NB4 (cell line): ENCODE data around the gene ZRANB3.

Source experiments
- CTCF ChIP-seq: IDR thresholded peaks from one replicate; pipeline ENCODE4 v1.5.1; 2012; ENCODE audit warnings: low read depth, low read length
- POLR2A ChIP-seq: IDR thresholded peaks from 2 replicates; pipeline ENCODE4 v1.6.1; 2011; ENCODE audit warnings: mild to moderate bottlenecking; ENCODE audit not compliant: insufficient read length; ENCODE audit errors: extremely low read depth

GRCh38 chr2:135475128-135475527 lies 55.9 kb downstream of the ZRANB3 start:
- no peak for TF ChIP-seq CTCF
- TF ChIP-seq POLR2A, result no peak
